HG03571 (cell line): ENCODE results near the gene CNOT3.
"Not testable (repeated sequence)": the region's sequence is repeated elsewhere in the genome, so short reads cannot be mapped to it uniquely, and the experiment has no call there.

Experiments used
- ATAC-seq: cut with Tn5 transposase; IDR thresholded peaks from one replicate; pipeline ENCODE4 v1.9.1; 2021; ENCODE audit not compliant: unreplicated experiment

The CNOT3 gene

DNA sequence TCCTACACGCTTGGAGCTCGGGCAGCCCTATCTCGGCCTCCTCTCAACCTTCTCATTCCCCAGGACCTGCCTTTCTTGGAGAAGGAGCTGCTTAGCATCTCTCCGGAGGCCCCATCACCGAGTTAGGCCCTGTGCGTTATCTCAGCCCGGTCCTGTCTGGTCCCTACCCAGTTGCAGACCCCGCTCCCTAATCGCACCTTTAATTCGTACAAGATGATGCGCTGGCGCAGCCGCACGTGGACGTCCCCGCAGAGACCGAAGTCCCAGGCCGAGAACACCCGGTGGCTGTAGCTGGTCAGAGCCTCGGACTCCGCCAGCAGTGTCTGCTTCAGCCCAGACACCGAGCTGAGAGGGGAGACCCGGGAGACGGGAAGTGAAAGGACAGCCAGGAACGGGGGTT is 27.7 kb downstream of the CNOT3 start:
- ATAC-seq, result no peak

DNA sequence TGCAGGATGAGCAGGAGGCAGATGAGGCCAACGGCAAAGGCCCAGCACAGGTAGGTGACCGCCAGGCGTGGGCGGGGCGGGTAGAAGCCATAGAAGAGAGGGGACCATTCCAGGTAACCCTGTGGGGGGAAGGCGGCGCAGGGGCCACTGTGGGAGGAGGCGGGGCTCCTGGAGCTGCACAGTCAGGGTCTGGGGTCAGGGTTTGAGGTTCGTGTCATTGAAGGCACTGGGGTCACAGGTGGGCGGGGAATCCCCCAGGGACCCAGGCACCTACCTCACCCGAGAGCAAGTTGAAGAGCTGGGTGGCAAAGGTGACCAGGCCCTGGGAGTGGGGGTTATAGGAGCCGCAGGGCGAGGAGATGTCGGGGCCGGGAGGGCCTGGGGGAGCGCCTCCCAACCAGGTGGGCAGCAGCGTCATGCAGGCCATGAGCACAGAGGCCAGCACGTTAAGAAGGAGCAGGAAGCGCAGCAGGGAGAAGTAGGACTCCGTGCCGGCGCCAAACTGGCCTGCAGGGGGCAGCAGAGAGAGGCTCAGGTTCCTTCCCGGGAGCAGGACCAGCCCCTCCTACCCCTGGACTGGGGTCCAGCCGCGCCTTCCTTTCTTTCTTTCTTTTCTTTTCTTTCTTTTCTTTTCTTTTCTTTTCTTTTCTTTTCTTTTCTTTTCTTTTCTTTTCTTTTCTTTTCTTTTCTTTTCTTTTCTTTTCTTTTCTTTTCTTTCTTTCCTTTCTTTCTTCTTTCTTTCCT is 30.8 kb downstream of the CNOT3 start:
- ATAC-seq, result no peak

DNA sequence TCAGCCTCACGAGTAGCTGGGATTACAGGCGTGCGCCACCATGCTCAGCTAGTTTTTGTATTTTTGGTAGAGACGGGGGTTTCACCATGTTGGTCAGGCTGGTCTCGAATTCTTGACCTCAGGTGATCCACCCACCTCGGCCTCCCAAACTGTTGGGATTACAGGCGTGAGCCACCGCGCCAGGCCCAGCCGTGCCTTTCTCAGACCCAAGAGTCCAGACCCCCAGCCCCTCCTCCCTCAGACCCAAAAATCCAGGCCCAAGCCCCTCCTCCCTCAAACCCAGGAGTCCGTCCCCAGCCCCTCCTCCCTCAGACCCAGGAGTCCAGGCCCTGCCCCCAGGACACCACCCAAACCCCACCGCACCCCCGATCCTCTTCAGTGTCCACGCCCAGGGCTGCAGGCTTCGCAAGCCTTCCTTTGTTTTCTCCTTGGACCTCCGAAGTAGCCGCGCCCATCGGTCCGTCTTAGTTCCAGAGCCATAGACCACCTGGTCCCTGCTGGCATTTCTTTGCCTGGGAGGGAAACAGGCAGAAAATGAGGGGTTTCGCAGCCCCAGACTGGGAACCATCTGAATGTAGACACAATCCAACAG is 31.7 kb downstream of the CNOT3 start:
- no peak for ATAC-seq

DNA sequence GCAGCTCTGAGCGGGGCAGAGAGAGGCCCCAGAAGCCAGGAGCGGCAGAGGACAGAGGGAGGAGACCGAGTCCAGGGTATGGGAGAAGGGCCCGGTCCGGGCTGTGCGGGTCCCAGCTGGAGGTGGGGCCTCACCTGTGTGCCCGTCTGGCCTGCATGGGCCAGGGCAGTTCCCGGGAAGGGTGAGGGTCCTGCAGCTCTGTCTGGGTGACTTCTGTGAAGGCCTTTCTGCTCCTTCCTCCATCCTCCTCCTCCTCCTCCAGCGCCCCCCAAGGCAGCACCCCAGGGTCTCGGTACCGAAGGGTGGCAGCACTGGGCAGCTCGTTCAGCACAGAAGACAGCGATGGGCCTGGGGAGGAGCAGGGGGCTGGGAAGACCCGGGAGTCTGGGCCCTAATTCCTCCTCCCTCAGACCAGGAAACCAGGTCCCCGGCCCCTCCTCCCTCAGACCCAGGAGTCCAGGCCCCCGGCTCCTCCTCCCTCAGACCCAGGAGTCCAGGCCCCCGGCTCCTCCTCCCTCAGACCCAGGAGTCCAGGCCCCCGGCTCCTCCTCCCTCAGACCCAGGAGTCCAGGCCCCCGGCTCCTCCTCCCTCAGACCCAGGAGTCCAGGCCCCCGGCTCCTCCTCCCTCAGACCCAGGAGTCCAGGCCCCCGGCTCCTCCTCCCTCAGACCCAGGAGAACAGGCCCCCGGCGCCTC is 34.3 kb downstream of the CNOT3 start:
- not testable (repeated sequence) for ATAC-seq

DNA sequence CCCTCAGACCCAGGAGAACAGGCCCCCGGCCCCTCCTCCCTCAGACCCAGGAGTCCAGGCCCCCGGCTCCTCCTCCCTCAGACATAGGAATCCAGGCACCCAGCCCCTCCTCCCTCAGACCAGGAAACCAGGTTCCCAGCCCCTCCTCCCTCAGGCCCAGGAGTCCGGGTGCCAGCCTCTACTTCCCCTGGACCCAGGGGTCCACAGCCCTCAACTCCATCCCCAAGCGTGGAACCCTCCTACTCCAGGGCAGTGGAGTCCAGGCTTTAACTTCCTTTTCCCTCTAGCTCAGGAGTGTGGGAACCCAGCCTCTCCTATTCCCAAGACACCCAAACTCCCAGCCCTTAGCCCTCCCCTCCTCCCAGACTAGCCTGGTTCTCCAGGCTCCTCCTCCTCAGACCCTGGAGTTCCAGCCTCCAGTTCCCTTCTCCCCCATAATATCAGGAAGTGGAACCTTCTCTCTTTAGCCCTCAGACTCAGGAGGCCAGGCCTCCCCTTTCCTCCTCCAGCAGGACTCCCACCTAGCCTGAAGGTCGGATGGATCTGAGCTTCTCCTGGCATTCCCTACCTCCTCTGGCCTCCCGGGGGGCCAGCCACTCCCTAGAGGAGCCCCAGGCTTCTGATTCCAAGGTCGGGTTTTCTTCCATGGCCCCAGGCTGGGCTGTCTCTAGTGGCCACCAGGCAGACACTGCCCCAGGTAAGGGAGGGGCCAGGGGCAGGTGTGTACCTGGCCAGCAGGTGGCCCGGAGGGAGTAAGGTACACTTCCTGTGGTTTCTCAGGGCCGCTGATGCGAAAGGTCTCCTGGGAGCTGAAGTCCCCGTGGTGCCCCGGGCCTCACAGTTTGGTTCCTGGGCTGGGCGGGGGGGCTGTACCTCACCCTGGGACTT is 35.2 kb downstream of the CNOT3 start, which contains the start of gene TMC4:
Gene TMC4, minus strand, starts transcription at position 690 of the 888 bp plus-strand sequence. Its CDS starts 43 bp downstream, at position 647.
- no peak for ATAC-seq

DNA sequence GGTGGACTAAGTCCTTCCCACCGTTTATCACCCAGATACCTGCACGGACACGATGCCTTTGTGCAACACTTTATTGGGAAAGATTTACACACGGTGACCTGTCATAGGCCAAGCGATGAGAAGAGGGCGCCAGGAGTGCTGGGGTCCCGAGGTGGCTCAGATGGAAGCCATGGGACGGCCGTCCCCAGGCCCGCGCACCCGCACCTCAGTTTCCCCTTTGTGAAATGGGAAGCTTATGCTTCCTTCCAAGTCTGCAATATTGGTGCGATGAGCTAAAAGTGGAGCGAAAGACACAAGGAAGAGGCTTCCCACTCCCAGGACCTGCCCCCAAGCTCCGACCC is 35.8 kb downstream of the CNOT3 start:
- no peak for ATAC-seq

DNA sequence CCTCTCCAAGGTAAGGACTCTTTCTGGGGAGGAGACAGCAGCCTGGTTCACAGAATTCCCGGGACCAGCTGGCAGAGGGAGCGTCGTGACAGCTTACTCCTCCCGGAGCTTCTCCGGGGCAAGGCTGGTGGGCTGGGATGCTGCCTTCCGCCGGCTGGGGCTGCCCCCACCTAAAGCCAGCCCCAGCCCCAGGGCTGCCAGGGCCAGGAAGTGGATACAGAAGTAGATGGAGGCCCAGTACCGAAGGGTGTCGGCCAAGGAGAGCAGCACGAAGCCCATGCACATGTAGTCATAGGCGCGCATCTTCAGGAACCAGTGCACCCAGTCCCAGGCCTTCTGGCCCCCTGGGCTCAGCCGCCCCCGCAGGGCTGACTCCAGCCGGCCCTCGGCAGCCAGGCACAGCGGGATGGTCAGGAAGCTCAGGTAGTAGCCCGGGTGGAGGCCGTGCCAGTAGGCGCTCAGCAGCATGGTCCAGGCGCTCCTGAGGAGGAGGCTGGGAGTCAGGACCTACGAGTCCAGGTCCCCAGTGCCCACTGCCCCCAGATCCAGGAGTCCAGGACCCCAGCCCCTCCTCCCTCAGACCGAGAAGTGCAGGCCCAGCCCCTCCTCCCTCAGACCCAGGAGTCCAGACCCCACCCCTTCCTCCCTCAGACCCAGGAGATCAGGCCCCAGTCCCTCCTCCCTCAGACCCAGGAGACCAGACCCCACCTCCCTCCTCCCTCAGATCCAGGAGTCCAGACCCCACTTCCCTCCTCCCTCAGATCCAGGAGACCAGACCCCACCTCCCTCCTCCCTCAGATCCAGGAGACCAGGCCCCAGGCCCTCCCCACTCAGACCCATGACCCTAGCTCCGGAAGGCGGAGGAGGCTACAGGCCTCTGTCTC is 36.6 kb downstream of the CNOT3 start:
- ATAC-seq, result no peak

DNA sequence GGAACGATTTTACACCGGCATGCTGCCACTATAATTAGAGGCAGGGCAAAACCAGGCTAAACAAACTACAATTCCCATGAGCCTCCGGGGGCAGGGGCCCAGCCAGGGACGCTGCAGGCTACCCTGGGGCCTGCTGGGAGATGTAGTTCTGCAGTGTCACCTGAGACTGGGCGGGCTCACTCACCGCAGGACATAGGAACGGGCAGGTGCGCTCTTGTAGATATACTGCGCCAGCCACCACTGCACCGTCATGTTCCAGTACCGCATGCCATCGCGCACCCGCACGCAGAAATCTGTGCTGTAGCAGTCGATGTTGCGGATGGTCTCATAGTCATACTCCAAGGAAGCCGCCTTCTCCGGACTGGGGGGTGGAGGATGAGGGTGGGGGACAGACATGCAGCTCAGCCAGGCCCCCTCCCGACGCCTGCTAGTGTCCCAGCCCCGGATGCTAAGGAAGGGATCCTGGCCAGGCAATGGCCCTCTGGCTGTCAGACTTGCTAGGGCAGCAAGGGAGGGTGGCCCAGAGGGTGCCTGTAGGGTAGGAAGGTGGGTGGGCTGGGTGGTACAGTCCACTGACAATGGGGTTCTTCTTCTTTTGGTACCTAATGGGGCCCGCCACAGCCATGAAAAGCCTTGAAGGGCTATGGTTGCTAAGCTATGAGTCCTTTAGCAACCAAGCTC is 41.2 kb downstream of the CNOT3 start:
- no peak for ATAC-seq

DNA sequence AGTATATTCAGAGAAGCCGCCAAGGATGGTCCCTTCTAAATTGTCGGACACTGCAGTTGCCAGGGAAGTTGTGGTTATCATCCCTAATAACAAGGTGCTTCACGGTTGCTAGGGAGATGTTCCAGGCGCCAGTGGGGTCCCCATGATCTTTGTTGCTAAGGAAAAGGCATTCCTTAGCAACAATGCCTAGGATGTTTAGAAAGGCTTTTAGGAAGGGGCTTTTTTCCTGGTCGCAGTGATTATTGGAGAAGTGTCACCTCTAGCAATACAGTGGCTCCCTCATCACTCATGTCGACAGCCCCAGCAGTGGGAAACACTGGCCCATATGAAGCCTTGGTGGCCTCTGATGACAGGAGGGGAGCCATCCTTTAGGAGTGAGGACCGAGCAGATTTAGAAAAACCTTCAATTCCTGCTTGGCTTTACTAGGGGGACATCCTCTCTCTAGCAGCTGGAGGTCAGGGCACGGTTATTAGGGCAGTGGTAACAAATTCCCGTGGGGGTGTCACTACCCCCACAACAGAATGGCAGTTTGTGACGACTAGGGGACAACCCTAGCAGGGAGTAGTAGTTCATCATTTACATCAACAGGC is 41.8 kb downstream of the CNOT3 start:
- ATAC-seq, result no peak

DNA sequence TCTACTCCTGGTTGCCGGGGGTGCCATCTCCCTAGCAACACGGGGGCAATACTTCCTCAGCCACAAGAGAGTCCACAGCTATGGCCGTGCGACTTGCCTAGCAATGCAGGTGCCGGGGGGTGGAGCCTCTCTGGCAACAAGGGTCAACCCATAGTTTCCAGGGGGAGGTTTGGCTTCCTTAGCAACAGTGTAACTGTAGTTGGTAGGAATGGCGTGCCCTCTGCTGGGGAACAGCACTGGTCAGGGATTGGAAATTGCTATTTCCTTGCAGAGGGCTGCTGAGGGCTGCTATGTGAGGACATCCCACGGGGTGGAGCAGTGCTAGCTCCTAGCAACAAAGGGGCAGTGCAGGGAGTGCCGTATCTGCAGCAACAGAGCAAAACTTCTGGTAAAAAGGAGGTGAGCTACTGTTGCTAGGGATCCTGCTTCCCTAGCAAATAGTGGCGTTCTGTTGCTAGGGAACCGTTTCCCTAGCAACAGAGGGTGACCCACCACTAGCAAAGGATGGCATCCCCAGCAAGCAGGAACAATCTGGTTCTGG is 42.4 kb downstream of the CNOT3 start:
- no peak for ATAC-seq

DNA sequence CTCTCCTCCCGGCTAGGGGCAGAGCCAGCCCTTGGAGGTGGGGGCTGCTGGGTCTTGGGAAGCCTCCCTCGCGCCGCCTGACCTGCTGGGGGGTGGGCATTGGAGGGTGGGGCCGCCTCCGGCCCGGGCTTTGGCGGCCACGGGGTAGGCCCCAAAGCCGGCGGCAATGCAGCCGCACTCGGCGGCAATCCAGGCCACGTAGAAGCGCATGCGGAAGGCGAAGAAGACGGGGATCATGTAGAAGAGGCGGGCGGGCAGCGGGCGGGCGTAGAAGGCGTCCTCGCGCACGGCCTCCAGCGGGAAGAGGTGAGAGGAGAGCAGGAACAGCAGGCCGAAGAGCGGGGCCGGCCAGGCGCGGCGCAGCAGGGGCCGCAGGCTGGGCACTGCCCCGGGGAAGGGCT is 43.1 kb downstream of the CNOT3 start:
- ATAC-seq, result no peak

DNA sequence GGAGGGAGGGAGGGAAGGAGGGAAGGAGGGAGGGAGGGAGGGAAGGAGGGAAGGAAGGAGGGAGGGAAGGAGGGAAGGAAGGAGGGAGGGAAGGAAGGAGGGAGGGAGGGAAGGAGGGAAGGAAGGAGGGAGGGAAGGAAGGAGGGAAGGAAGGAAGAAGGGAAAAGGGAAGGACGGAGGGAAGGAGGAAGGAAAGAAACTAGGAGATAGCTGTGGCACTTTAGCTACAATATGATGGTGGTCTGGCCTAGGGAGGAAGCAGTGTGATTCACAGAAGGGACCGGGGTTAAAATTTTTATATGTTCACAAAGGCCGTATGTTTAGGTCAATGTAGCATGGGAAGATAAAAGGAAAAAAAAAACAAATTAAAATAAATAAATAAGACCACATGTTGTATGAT is 44.3 kb downstream of the CNOT3 start:
- ATAC-seq, result not testable (repeated sequence)

DNA sequence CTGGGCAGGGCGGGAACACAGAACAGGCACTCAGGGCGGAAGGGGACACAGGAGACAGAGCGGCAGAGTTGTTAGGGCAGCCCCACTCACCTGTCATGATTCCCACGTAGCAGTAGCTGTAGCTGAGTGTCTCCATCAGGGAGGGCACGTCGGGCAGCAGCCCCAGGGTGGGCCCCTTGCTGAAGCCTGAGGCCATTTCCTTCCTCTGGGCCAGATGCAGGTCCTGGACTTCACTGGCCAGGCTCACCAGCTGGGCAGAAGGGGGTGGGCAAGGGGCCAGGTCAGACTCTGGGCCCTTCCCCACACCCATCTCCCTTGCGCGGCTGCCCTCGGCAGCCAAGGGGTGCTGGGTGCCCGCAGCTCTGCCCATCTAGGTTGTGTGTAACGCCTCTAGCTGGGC is 45.9 kb downstream of the CNOT3 start:
- no peak for ATAC-seq

DNA sequence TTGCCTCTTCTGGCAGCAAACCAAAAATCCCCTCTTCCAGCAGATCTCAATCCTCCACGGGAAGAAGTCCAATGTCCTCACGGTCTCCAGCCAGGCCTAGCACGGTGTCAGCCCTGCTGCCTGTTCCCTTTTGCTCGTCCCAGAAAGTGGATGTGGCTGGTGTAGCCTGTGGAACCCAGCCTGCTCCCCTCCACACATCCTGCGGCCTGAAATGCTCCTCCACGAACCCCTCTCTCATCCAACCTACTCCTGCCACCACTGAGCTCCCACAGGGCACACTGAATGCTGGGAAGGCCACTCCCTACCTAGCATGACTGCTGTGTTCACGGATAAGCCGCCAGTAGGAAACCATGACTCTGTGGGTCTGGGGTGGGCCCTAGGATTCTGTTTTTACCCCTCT is 48.8 kb downstream of the CNOT3 start:
- ATAC-seq, result no peak

DNA sequence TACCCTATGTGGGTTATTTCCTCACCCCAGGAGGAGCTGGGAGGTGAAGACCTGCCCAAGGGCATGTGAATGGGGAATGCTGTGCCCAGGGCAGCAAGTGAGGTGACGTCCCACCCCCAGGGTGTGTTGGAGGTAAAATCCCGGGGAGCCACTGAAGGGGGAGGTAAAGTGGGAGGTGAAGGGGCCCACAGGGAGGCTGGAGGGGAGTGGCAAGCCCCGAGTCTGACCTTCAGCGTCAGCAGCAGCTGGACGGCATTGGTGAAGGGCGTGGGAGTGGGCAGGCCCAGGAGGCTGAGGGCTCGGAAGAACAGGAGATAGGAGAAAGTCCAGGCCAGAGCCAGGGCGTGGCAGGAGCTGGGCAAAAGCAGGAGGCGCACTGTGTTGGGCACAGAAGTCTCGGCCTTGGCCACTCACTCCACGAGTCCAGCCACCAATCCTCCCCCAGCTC is 49.4 kb downstream of the CNOT3 start:
- no peak for ATAC-seq

DNA sequence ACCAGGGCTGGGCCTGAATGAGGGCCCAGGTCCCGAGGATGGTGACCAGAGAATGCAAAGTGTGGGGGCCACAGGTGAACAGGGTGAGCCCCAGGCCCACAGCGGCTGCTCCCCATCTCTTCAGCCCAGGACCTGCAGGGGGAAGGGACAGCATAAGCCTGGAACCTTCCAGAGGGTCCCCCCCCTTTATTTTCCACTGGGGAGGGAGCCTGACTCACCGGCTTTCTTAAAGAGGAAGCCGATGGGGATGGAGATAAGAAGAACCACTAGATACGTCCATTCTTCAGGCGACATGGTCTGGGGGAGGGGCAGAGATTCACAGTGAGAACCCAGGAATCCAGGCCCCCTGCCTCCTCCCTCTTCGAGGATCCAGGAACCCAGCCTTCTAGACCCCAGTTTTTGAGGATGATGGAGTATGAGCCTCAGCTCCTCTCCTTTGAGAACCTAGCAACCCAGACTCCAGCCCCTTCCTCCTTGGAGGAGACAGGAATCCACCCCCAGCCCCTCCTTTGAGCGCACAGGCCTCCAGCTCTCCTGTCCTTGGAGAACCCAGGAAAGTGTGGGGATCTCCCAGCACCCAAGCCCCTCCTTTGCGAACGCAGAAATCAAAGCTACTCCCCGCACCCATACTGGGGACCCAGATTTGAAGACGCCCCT is 50.8 kb downstream of the CNOT3 start:
- ATAC-seq, result no peak

DNA sequence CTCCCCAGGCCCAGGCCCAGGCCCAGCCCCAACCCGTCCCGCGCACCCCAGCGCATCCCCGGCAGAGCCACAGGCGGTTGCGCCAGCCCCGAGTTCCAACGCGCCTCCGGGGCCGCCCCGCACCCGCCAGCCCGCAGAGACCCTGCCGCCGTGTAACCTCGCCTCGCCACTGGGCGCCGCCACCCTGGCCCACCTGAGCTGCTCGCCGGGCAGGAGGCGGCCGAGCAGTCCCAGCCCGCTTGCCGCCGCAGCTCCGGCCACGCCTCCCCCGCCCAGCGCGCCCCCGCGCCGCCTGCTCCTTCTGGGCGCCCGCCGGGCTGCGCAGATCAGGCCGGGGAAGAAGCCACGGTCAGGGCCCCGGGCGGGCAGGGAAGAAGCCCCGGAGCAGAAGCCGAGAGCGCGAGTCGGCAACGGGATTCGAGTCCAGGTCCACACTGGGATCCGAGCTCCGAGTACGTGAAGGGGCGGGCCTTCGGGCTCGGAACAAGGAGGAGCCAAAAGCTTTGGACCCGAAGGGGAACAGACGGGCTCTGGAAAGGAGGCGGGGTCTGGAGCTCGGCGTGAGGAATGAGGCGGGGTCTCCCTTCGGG is 51.7 kb downstream of the CNOT3 start, which contains the start of gene MBOAT7:
Gene MBOAT7, minus strand, starts transcription at position 436 of the 590 bp plus-strand sequence. CDS start 1,072 bp downstream, outside the sequence.
- peak; percentile 12 for ATAC-seq
